ENCODE data around the gene LCE3C. TPM values are rescaled to one million over a fixed set of nuclear protein-coding genes. Genes with fewer than 3 reads are reported as not detected.

LCE3C gene
- total and polyA plus RNA-seq, 2 donors (not counting 3 experiments of a cell fraction or from before 2014, with no cell fraction given): not detected

DNA sequence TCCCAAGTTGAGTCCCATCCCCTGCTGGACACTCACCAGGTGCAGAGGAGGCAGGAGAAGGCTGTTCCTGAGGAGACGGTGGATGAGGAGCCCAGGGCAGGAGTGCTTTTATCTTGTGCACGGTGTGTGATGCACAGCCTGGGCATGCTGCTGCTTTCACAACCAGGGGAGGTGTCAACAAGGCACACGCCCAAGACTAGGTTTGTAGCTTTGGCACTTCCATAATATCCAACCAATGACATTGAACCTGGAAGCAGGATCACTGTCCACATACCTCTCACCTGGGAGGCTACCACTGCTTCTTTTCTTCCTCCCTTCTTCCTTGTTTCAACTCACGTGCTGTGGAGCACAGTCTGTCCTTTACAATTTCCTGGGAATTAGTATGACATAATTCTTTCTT lies 19.6 kb upstream of the LCE3C start, which contains the start of gene LCE3D:
LCE3D (minus strand) TSS at position 84 of the 400 bp plus-strand sequence. CDS start 580 bp downstream, outside the sequence.
- H3K4me3 ChIP-seq (replicated peaks in 1 of 3; ENCODE audit: insufficient read depth in 1 of 3, low read depth in 1 of 3, low read length in 3 of 3): no peak within 1 kb of the TSS
- dilution Hi-C loops (cut with MboI; ENCODE audit: extremely low pct_ligation_motif_present, low sequenced_read_pairs): no loop called here
- H3K9ac ChIP-seq (replicated peaks; ENCODE audit: extremely low read depth, insufficient read depth, low read length): no peak within 1 kb of the TSS
- DNase-seq (ENCODE audit: low read depth, low spot score) (no peak), FAIRE-seq (no peak)
- no peak within 1 kb of the TSS for H2AFZ ChIP-seq (ENCODE audit: low read depth, low read length)
- H4K20me1 ChIP-seq (replicated peaks; ENCODE audit: control insufficient read depth, extremely low read depth, insufficient read depth, low read length): no peaks in the 10 kb centered on the region
- intact Hi-C loops (cut with micrococcal nuclease): no loop called here
- no peak within 1 kb of the TSS for H3K4me2 ChIP-seq (ENCODE audit: insufficient read depth, low read length)
- no TSS peak for BruUV-seq (replicated peaks)
- no peaks in the 10 kb centered on the region for H3K36me3 ChIP-seq (ENCODE audit: control insufficient read depth in 2 of 2, extremely low read depth in 1 of 2, insufficient read depth in 2 of 2, low read length in 2 of 2)
- ChIA-PET POLR2A (no interaction called here), CTCF (no interaction called here)
- no peak within 1 kb of the TSS for H3K27ac ChIP-seq (ENCODE audit: insufficient read depth, low read depth, low read length)
- no peaks in the 10 kb centered on the region for H3K27me3 ChIP-seq (ENCODE audit: control insufficient read depth in 2 of 2, insufficient read depth in 2 of 2, low read length in 2 of 2)
- H3K9me3 ChIP-seq (replicated peaks; ENCODE audit: control insufficient read depth, insufficient read depth, low read length): peaks cover 2% of the 10 kb centered on the region
- no peaks in the 10 kb centered on the region for H3K9me1 ChIP-seq (replicated peaks; ENCODE audit: control insufficient read depth, extremely low read depth, insufficient read depth, low read length)
- no peaks in the 10 kb centered on the region for H3K4me1 ChIP-seq (ENCODE audit: control insufficient read depth, extremely low read depth, insufficient read depth, low read length)
- no peaks in the 10 kb centered on the region for H3K79me2 ChIP-seq (ENCODE audit: control insufficient read depth, insufficient read depth, low read length)
- TF ChIP-seq, protein P1, sequence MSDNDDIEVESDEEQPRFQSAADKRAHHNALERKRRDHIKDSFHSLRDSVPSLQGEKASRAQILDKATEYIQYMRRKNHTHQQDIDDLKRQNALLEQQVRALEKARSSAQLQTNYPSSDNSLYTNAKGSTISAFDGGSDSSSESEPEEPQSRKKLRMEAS (IDR thresholded peaks at IDR 0.05; ENCODE audit: insufficient read depth, insufficient read length): no peak
- TF ChIP-seq GATA2 (IDR thresholded peaks at IDR 0.05; ENCODE audit: insufficient read depth, insufficient read length, low read depth, low read length): no peak
- TF ChIP-seq, protein P2, sequence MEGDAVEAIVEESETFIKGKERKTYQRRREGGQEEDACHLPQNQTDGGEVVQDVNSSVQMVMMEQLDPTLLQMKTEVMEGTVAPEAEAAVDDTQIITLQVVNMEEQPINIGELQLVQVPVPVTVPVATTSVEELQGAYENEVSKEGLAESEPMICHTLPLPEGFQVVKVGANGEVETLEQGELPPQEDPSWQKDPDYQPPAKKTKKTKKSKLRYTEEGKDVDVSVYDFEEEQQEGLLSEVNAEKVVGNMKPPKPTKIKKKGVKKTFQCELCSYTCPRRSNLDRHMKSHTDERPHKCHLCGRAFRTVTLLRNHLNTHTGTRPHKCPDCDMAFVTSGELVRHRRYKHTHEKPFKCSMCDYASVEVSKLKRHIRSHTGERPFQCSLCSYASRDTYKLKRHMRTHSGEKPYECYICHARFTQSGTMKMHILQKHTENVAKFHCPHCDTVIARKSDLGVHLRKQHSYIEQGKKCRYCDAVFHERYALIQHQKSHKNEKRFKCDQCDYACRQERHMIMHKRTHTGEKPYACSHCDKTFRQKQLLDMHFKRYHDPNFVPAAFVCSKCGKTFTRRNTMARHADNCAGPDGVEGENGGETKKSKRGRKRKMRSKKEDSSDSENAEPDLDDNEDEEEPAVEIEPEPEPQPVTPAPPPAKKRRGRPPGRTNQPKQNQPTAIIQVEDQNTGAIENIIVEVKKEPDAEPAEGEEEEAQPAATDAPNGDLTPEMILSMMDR (IDR thresholded peaks at IDR 0.05; ENCODE audit: extremely low read depth in 1 of 2, insufficient read depth in 1 of 2, low read depth in 1 of 2, low read length in 2 of 2): no peak
- TF ChIP-seq EZH2 (IDR thresholded peaks at IDR 0.05; ENCODE audit: borderline replicate concordance, low read depth, low read length, severe bottlenecking): no peak
- no peak for TF ChIP-seq POLR2AphosphoS5 (IDR thresholded peaks at IDR 0.05; ENCODE audit: insufficient read depth, low read depth, low read length)
- no peak for TF ChIP-seq POLR2A (IDR thresholded peaks at IDR 0.05; ENCODE audit: low read depth, low read length)
- no peak for TF ChIP-seq MYC (IDR thresholded peaks at IDR 0.05; ENCODE audit: low read depth, low read length)
- TF ChIP-seq FOS (IDR thresholded peaks at IDR 0.05; ENCODE audit: borderline replicate concordance, insufficient read depth, low read length): no peak
- no peak for TF ChIP-seq JUN (IDR thresholded peaks at IDR 0.05; ENCODE audit: borderline replicate concordance, insufficient read depth, insufficient read length, low read depth)

Data from endothelial cell of umbilical vein (primary cell).